Esophagus (tissue), 2 donors: ENCODE data around the gene CLTCL1. TPM values are rescaled to one million over a fixed set of nuclear protein-coding genes. Genes with fewer than 3 reads are reported as not detected.

Experiments used
- H3K27ac ChIP-seq, 2 donors: one replicate each; pipeline ENCODE4 v1.5.1; 2013; ENCODE audit warnings: low read depth in 2 of 2, mild to moderate bottlenecking in 2 of 2, inconsistent platforms in 1 of 2, low read length in 1 of 2, moderate library complexity in 1 of 2
- H3K27me3 ChIP-seq, 2 donors: one replicate each; pipeline ENCODE4 v1.6.1; 2013; ENCODE audit warnings: low read length in 2 of 2, control low read depth in 1 of 2, mild to moderate bottlenecking in 1 of 2; ENCODE audit not compliant: insufficient read depth in 2 of 2, control insufficient read depth in 1 of 2
- H3K36me3 ChIP-seq, 2 donors: one replicate each; pipeline ENCODE4 v1.6.1; 2013; ENCODE audit warnings: low read length in 1 of 2; ENCODE audit not compliant: control insufficient read depth in 2 of 2, insufficient read depth in 2 of 2
- H3K4me1 ChIP-seq, 2 donors: one replicate each; pipeline ENCODE4 v1.6.1; 2013; ENCODE audit warnings: low read length in 1 of 2; ENCODE audit not compliant: control insufficient read depth in 2 of 2, insufficient read depth in 2 of 2
- H3K4me3 ChIP-seq, 2 donors: one replicate each; pipeline ENCODE4 v1.5.1; 2013; ENCODE audit warnings: low read length in 2 of 2, mild to moderate bottlenecking in 2 of 2, low read depth in 1 of 2, moderate library complexity in 1 of 2
- H3K9me3 ChIP-seq, 2 donors: one replicate each; pipeline ENCODE4 v1.6.1; 2013; ENCODE audit warnings: mild to moderate bottlenecking in 2 of 2, low read depth in 1 of 2, low read length in 1 of 2, moderate library complexity in 1 of 2; ENCODE audit not compliant: control insufficient read depth in 2 of 2, insufficient read depth in 1 of 2
- WGBS, 2 donors: extraction: QIAGEN DNeasy Blood & Tissue Kit; methylation state at CpG; one replicate each; pipeline ENCODE4 v1.1.7; 2013; 5-methylcytosine and 5-hydroxymethylcytosine counted together
- polyA plus RNA-seq, 2 donors: library from polyadenylated mRNA; stranded (reverse); fragments of 200-250 nt; gene quantifications; one replicate each; pipeline ENCODE4 v1.2.3, GENCODE V29; 2013
- donor health status: healthy with polysubstance abuse.
- donor health status: Bipolar disorder and iron deficiency.

The CLTCL1 gene
- polyA plus RNA-seq, 2 donors, result 2.8 to 4.0 TPM

GRCh38 chr22:19275919-19276600, 15.5 kb downstream of the CLTCL1 start:
- H3K9me3 ChIP-seq, result no peaks in the 10 kb centered on the region
- peaks cover 0 to 2% of the 10 kb centered on the region in 2 donors for H3K36me3 ChIP-seq
- 54 to 70% methylated on average over 6 of the region's 6 CpGs for WGBS, 2 donors
- H3K27me3 ChIP-seq, result no peaks in the 10 kb centered on the region
- no peaks in the 10 kb centered on the region for H3K4me1 ChIP-seq
- H3K27ac ChIP-seq, result no peak overlapping the region
- H3K4me3 ChIP-seq, result no peak overlapping the region

GRCh38 chr22:19275513-19275912, 16.0 kb downstream of the CLTCL1 start:
- no peaks in the 10 kb centered on the region for H3K27me3 ChIP-seq
- WGBS, 2 donors, result 92% methylated on average over 7 of the region's 7 CpGs
- H3K4me1 ChIP-seq, result no peaks in the 10 kb centered on the region
- no peak overlapping the region for H3K4me3 ChIP-seq
- H3K27ac ChIP-seq, result no peak overlapping the region
- H3K36me3 ChIP-seq, result peaks cover 0 to 2% of the 10 kb centered on the region in 2 donors
- no peaks in the 10 kb centered on the region for H3K9me3 ChIP-seq

GRCh38 chr22:19275104-19275503, 16.4 kb downstream of the CLTCL1 start:
- H3K4me3 ChIP-seq, result no peak overlapping the region
- H3K9me3 ChIP-seq, result no peaks in the 10 kb centered on the region
- H3K27ac ChIP-seq, result no peak overlapping the region
- peaks cover 0 to 2% of the 10 kb centered on the region in 2 donors for H3K36me3 ChIP-seq
- H3K27me3 ChIP-seq, result no peaks in the 10 kb centered on the region
- H3K4me1 ChIP-seq, result no peaks in the 10 kb centered on the region
- WGBS, 2 donors, result 94 to 96% methylated on average over 8 of the region's 8 CpGs

- Histone ChIP-seq H3K4me1 (no peaks in the 10 kb centered on the region), H3K27ac (no peak overlapping the region), H3K27me3 (no peaks in the 10 kb centered on the region), H3K36me3 (peaks cover 0 to 2% of the 10 kb centered on the region in 2 donors), H3K9me3 (no peaks in the 10 kb centered on the region), H3K4me3 (no peak overlapping the region)
- 77 to 83% methylated on average over 10 of the region's 10 CpGs for WGBS, 2 donors
Observed at GRCh38 chr22:19271856-19272535, 19.5 kb downstream of the CLTCL1 start.

GRCh38 chr22:19271273-19271855, 20.2 kb downstream of the CLTCL1 start:
- no peaks in the 10 kb centered on the region for H3K27me3 ChIP-seq
- H3K4me3 ChIP-seq, result no peak overlapping the region
- H3K9me3 ChIP-seq, result no peaks in the 10 kb centered on the region
- peaks cover 0 to 2% of the 10 kb centered on the region in 2 donors for H3K36me3 ChIP-seq
- no peaks in the 10 kb centered on the region for H3K4me1 ChIP-seq
- no peak overlapping the region for H3K27ac ChIP-seq
- 77 to 81% methylated on average over 4 of the region's 4 CpGs for WGBS, 2 donors

GRCh38 chr22:19270873-19271272, 20.6 kb downstream of the CLTCL1 start:
- WGBS, 2 donors, result 95 to 96% methylated on average over 1 of the region's 1 CpG
- H3K27me3 ChIP-seq, result no peaks in the 10 kb centered on the region

GRCh38 chr22:19266547-19267086, 24.9 kb downstream of the CLTCL1 start:
- no peaks in the 10 kb centered on the region for H3K9me3 ChIP-seq
- no peak overlapping the region for H3K4me3 ChIP-seq
- peaks cover under 1 to 2% of the 10 kb centered on the region in 2 donors for H3K36me3 ChIP-seq
- H3K4me1 ChIP-seq, result no peaks in the 10 kb centered on the region
- no peak overlapping the region for H3K27ac ChIP-seq
- H3K27me3 ChIP-seq, result no peaks in the 10 kb centered on the region
- WGBS, 2 donors, result 94 to 97% methylated on average over 2 of the region's 2 CpGs

More at GRCh38 chr22:19270873-19271272, 20.6 kb downstream of the CLTCL1 start:
- no peaks in the 10 kb centered on the region for H3K4me1 ChIP-seq
- no peaks in the 10 kb centered on the region for H3K9me3 ChIP-seq
- no peak overlapping the region for H3K4me3 ChIP-seq
- H3K36me3 ChIP-seq, result peaks cover 0 to 2% of the 10 kb centered on the region in 2 donors
- H3K27ac ChIP-seq, result no peak overlapping the region

GRCh38 chr22:19265779-19266178, 25.7 kb downstream of the CLTCL1 start:
- H3K4me3 ChIP-seq, result no peak overlapping the region
- no peak overlapping the region for H3K27ac ChIP-seq
- peaks cover 0 to 2% of the 10 kb centered on the region in 2 donors for H3K36me3 ChIP-seq
- WGBS, 2 donors, result 97 to 99% methylated on average over 2 of the region's 2 CpGs
- no peaks in the 10 kb centered on the region for H3K9me3 ChIP-seq
- H3K4me1 ChIP-seq, result no peaks in the 10 kb centered on the region
- no peaks in the 10 kb centered on the region for H3K27me3 ChIP-seq

- no peak overlapping the region for H3K4me3 ChIP-seq
- no peaks in the 10 kb centered on the region for H3K9me3 ChIP-seq
- no peak overlapping the region for H3K27ac ChIP-seq
- peaks cover 4 to 7% of the 10 kb centered on the region in 2 donors for H3K36me3 ChIP-seq
- no peaks in the 10 kb centered on the region for H3K4me1 ChIP-seq
- WGBS, 2 donors, result 90 to 93% methylated on average over 6 of the region's 6 CpGs
- no peaks in the 10 kb centered on the region for H3K27me3 ChIP-seq
Observed at GRCh38 chr22:19260804-19261203, 30.7 kb downstream of the CLTCL1 start.
